HG03196 (cell line): Measurements from ENCODE around the gene PLXNA2.

Experiments
- ATAC-seq: cut with Tn5 transposase; IDR thresholded peaks from one replicate; pipeline ENCODE4 v1.9.1; 2021; ENCODE audit not compliant: unreplicated experiment

PLXNA2 gene

DNA sequence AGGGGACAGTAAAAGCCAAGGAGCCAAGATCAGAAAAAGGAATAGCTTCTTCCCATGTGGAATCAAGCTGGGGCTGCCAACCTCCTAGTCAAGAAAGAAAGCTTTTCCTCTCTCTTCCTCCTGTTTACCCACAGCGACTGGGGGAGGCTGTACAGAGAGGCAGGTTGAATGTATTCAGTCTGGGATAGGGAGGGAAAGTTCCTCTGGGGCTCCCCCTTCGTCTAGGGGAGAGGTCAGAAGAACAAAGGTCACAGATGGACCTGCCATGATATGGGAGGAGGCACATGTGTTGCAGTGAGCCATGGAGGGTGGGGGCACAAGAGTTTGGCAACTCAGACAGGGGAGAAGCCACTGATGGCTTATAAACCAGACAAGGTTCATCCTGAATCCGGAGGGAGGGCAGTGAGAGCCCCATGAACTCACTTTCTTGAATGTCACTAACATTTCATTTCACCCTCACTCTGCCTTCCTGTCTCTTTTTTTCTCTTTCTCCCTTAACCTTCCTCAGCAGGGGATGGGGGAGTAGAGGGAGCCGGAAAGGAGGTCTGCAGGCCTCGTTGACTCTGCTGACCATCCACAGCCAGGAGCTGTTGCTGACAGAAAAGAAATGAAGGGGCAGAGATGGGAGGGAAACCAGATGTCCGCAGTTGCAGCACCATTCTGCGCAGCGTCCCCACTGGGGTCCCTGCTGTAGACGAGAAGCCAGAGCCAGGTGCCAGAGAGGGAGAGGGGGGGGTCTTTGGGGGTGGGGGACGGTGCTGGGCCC, 61.1 kb downstream of the PLXNA2 start:
- no peak for ATAC-seq

DNA sequence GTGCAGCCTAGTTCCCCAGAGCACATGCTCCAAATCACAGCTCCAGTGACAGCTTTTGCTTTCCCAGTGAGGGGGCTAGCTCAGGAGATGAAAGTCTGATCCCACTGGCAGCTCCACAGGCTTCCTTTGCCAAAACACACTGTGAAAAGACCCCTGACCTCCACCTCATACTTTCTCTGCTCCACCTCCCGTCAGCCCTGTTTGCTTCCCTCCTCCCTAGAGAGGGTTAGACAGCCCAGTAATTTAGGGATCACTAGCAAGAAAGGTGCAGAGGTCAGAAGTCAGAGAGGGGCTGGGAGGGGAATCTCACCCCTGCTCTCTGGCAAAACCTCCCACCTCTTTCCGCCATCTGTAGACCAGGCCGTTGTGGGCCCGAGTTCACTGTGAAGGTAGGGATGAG, 62.8 kb downstream of the PLXNA2 start:
- ATAC-seq, result no peak

GRCh38 chr1:208180421-208180820, 63.8 kb downstream of the PLXNA2 start:
- no peak for ATAC-seq

- no peak for ATAC-seq
Measured at GRCh38 chr1:208179961-208180409, 64.2 kb downstream of the PLXNA2 start.

DNA sequence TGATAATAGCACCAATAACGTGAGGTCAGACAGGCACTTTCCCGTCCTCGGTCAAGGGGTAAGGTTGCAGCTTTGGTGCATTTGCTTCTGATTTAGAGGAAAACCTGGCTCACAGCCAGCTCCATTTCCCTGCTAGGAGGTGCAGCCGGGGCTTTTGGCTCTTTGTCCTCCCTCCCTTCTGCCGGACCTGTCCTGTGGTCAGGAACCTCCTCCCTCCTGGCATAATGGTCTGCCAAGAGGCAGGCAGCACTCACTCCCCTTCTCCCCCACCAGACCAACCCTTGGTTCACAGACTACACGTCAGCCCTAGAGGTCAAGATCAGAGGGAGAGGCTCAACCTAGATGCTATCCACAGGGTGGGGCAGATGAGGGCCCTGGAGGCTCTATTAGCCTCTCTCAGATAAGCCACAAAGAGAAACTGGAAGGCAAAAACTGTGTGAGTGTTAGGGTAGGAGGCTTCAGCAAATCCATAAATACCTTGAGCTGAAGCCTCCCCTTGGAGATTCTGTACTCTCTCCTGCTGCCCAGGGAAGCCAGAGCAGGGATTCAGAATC, 64.8 kb downstream of the PLXNA2 start:
- no peak for ATAC-seq

DNA sequence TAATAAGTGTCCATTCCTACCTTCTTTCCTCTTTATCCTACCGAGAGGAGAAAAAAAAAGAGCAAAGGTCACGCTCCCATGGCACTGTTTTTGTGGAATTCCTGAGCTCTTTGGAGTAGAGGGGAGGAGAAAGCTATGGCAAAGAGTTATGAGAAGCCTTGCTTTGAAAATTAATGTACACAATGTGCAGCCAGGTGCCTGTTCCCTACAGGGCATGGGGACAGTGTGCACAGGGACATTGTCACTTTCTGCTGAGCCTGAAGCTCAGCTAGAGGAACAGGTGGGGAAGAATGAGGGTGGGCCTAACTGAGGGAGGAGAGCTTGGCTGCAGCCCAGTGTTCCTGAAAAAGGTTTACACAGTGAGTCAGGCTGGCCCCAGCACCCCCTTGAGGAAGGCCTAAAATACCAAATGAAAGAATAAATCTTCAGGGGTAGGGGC, 66.1 kb downstream of the PLXNA2 start:
- ATAC-seq, result no peak

GRCh38 chr1:208177656-208178055, 66.5 kb downstream of the PLXNA2 start:
- no peak for ATAC-seq

GRCh38 chr1:208176649-208177048, 67.5 kb downstream of the PLXNA2 start:
- no peak for ATAC-seq

DNA sequence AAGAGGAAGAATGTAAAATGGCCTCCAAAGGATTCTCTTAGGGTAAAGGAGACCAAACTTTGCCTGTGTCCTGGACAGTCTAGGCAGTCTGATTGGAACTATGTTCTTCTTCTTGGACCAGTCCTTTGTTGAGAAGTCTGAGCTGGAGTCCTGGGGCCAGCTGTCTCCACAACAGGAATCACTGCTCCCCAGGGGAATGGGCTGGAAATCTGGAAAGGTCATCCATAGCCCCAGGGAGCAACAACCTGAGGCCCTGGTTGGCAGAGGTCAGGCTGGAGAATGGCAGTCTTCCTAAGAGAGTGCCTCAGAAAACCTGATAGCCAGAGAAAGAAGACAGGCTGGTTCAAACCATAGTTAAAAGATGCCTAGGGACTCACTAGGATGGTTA, 68.7 kb downstream of the PLXNA2 start:
- ATAC-seq, result no peak

GRCh38 chr1:208174731-208175507, 69.3 kb downstream of the PLXNA2 start:
- ATAC-seq, result no peak

DNA sequence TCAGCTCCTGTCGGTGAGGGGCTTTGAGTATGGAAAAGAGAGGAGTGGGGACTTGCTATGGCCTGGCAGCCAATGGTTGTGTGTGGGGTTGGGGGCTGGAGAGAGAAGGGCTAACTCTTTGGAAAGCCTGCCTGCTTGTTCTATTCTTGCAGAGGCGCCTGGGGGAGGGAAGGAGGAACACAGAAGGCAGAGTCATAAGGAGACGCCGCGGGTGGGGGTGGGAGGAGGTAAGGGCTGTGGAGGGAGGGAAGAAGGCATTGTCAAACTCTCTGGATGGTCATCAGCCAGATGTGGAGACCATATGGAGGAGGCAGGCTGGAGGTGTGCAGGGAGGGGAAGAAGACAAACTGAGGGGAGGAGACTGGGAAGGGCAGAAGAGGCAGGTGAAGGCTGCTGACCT, 70.0 kb downstream of the PLXNA2 start:
- ATAC-seq, result no peak

DNA sequence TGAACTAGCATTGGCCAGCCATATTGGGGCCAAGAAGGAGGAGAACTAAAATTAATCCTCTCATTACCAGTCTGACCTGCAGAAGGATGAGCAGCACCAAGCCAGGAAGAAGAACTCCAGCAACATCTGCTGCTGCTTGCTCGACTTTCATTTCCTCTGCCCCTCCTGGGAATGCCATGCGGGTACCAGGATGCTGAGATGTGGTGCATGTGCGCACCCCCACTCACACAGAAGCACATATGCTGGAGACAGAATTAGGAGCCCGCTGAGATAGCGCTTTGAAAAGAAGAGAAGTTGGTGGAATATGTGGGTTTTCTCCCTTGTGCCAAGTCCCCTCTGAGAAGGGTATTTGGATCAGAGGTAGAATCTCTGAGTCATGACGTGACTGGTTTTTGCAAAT, 70.4 kb downstream of the PLXNA2 start:
- no peak for ATAC-seq

GRCh38 chr1:208172423-208173145, 71.6 kb downstream of the PLXNA2 start:
- no peak for ATAC-seq

DNA sequence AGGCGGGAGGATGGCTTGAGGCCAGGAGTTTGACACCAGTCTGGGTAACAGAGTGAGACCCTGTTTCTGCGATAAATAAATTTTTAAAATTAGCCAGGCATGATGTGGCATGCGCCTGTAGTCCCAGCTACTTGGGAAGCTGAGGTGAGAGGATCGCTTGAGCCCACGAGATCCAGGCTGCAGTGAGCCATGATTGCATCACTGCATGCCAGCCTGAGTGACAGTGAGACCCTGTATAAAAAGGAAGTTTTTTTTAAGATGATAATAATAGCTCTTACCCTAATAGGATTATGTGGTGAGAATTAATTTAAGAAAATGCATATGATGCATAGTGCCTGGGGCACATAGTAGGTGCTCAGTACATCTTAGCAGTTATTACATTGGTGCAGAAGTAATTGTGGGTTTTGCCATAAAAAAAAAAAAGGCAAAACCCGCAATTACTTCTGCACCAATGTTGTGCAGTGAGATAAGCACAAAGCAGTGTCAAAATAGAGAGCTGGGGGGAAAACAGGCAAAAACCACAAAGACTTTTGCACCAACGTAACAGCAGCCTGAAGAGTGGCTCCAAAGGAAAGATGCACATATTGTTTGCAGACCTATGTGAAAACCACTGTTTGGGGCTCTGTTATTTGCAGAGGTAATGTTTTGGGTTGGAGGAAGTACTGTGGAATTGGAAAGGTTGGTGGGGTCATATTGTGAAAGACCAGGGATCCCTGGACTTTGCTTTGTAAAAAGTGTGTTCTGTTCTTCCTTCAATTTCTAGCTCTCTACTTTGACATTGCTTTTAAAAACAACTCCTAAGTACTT, 72.4 kb downstream of the PLXNA2 start:
- ATAC-seq, result no peak

DNA sequence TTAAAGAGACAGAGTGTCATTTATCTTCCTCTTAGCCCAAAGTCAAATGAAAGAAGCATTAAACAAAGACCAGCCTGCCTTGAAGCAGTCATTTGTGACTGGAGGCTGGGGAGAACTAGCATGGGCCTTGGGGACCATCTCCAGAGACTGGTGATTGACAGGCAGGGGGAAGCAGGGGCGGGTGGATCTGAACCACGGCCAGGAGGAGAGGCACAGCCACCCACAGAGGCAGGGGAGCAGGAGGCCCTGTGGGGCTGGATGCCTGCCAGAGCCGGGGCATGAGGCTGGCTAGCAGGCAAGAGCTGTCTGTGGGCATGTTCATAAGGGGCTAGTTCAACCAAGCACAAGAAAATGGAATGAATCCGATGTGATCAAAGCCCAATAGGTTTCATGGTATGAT, 73.9 kb downstream of the PLXNA2 start:
- no peak for ATAC-seq

DNA sequence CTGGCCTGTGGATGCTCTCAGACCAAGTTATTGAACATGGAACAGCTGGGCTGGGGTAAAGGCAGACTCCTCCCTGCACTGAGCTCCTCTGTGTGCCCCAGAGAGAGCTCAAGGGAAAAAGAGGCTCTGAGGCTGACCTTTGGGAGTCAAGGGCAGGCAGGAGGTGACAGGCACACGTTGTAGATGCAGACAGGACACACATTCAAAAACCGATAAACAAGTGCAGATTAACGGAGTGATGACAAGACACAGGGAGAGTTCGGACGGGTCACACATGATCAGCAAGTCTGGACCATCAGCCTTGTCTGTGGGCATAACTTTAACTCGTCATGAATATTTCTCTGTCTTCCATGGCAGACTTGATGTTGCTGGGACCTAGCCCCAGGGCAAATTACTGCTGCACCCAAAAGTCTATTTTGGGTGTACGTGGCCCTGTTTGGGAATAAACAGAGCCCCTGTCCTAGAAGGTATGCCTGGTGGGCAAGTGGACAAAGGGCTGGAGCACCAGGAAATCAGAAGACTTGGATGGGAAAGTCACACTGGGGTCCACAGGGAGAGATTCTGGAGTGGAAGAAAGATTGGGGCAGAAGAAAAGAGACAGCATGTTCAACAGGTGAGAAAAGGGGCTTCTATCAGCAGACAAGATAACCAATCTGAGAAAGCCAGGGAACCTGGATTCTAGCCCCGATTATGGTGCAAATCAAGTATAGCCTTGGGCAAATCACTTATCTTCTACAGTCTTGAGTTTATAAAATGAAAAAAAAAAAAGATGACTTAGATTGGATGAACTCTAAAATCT, 74.9 kb downstream of the PLXNA2 start:
- no peak for ATAC-seq

- no peak for ATAC-seq
Measured at GRCh38 chr1:208167261-208167869, 76.8 kb downstream of the PLXNA2 start.

GRCh38 chr1:208166340-208167138, 77.6 kb downstream of the PLXNA2 start:
- ATAC-seq, result no peak
